GM23248 (cell line): ENCODE measurements around the gene CNGB1. TPM values are rescaled to one million over a fixed set of nuclear protein-coding genes. Genes with fewer than 3 reads are reported as not detected.

Experiments
- DNase-seq: peaks from one replicate; pipeline ENCODE4 v3.0.0-alpha.2; 2015
- H2AFZ ChIP-seq: fragments of 200-600 bp; sonication (generic); 2 replicates; pipeline ENCODE4 v1.6.1; 2016; ENCODE audit warnings: antibody characterized with exemption
- H3F3A ChIP-seq: fragments of 200-600 bp; sonication (generic); 2 replicates; pipeline ENCODE4 v1.6.1; 2016; ENCODE audit warnings: mild to moderate bottlenecking, antibody characterized with exemption, mixed run types; ENCODE audit not compliant: insufficient read depth
- H3K27ac ChIP-seq: fragments of 200-600 bp; sonication (generic); 2 replicates; pipeline ENCODE4 v1.5.1; 2016; ENCODE audit warnings: mild to moderate bottlenecking
- H3K27me3 ChIP-seq: fragments of 200-600 bp; sonication (generic); replicated peaks from 2 replicates; pipeline ENCODE4 v1.6.1; 2016; ENCODE audit warnings: mild to moderate bottlenecking; ENCODE audit not compliant: insufficient read depth
- H3K36me3 ChIP-seq: fragments of 200-600 bp; sonication (generic); 2 replicates; pipeline ENCODE4 v1.6.1; 2016; ENCODE audit warnings: low read depth, mild to moderate bottlenecking
- H3K4me1 ChIP-seq: fragments of 200-600 bp; sonication (generic); 2 replicates; pipeline ENCODE4 v1.6.1; 2016; ENCODE audit warnings: mild to moderate bottlenecking; ENCODE audit not compliant: insufficient read depth
- H3K4me2 ChIP-seq: fragments of 200-600 bp; sonication (generic); one replicate; pipeline ENCODE4 v1.6.1; 2016; ENCODE audit warnings: mild to moderate bottlenecking; ENCODE audit not compliant: unreplicated experiment
- H3K4me3 ChIP-seq: fragments of 200-600 bp; sonication (generic); 2 replicates; pipeline ENCODE4 v1.5.1; 2016; ENCODE audit warnings: mild to moderate bottlenecking
- H3K79me2 ChIP-seq: fragments of 200-600 bp; sonication (generic); 2 replicates; pipeline ENCODE4 v1.6.1; 2016; ENCODE audit warnings: mild to moderate bottlenecking; ENCODE audit not compliant: insufficient read depth
- H3K9ac ChIP-seq: fragments of 200-600 bp; sonication (generic); 2 replicates; pipeline ENCODE4 v1.6.1; 2016; ENCODE audit warnings: mild to moderate bottlenecking
- H3K9me2 ChIP-seq: fragments of 200-600 bp; sonication (generic); 2 replicates; pipeline ENCODE4 v1.6.1; 2016; ENCODE audit warnings: mixed run types, mild to moderate bottlenecking, moderate library complexity; ENCODE audit not compliant: insufficient read depth
- H3K9me3 ChIP-seq: fragments of 200-600 bp; sonication (generic); one replicate; pipeline ENCODE4 v1.6.1; 2017; ENCODE audit warnings: low read depth
- H4K20me1 ChIP-seq: fragments of 200-600 bp; sonication (generic); 2 replicates; pipeline ENCODE4 v1.6.0; 2016; ENCODE audit not compliant: insufficient read depth
- EZH2 ChIP-seq: fragments of 200-600 bp; sonication (generic); IDR thresholded peaks from 2 replicates; pipeline ENCODE4 v1.6.1; 2018; ENCODE audit warnings: antibody characterized with exemption, mild to moderate bottlenecking; ENCODE audit not compliant: insufficient read depth, poor library complexity, severe bottlenecking
- EZH2phosphoT487 ChIP-seq: fragments of 200-600 bp; sonication (generic); IDR thresholded peaks from 2 replicates; pipeline ENCODE4 v1.6.1; 2018; ENCODE audit warnings: antibody characterized with exemption, moderate library complexity, mild to moderate bottlenecking, low read depth; ENCODE audit not compliant: insufficient read depth
- WGBS, 2 experiments: methylation state at CpG; one replicate each; pipeline ENCODE4 v1.1.6; 2015 to 2017; ENCODE audit warnings: low lambda C conversion rate in 2 of 2, low coverage in 1 of 2; ENCODE audit errors: missing lambda C conversion rate in 2 of 2; 5-methylcytosine and 5-hydroxymethylcytosine counted together
- in situ Hi-C: fragments of 300-500 bp; cut with MboI; formaldehyde crosslinking; loops from 2 replicates; pipeline ENCODE4 v1.15.0; 2020
- polyA plus RNA-seq: library from polyadenylated mRNA; unstranded; fragments of >200 nt; fragmentation: Nextera tagmentation; extraction: Ambion mirVana; gene quantifications from 2 replicates; pipeline ENCODE4 v1.2.1, GENCODE V29; 2016
- total RNA-seq: library from RNA; depleted of rRNA; stranded (reverse); fragments of >200 nt; shearing (Covaris generic); gene quantifications from 2 replicates; pipeline ENCODE4 v1.2.3, GENCODE V29; 2014

The CNGB1 gene
- total and polyA plus RNA-seq, 2 experiments from 2014 or later: not detected

GRCh38 chr16:57868913-57869520 lies 101.9 kb downstream of the CNGB1 start:
- Histone ChIP-seq H3K4me1 (peaks cover 15% of the 10 kb centered on the region), H3K9me2 (no peaks in the 10 kb centered on the region), H3K9me3 (no peaks in the 10 kb centered on the region), H2AFZ (no peak overlapping the region), H4K20me1 (no peaks in the 10 kb centered on the region), H3K36me3 (no peaks in the 10 kb centered on the region), H3K4me2 (no peak overlapping the region), H3K27me3 (no peaks in the 10 kb centered on the region), H3K27ac (no peak overlapping the region), H3K79me2 (no peaks in the 10 kb centered on the region), H3K4me3 (no peak overlapping the region), H3K9ac (no peak overlapping the region), H3F3A (peaks cover 10% of the 10 kb centered on the region)
- in situ Hi-C loops: no loop called here
- no peak for DNase-seq
- TF ChIP-seq EZH2 (no peak), EZH2phosphoT487 (no peak)
- WGBS, 2 experiments: 86 to 89% methylated on average over 13 of the region's 13 CpGs

DNA sequence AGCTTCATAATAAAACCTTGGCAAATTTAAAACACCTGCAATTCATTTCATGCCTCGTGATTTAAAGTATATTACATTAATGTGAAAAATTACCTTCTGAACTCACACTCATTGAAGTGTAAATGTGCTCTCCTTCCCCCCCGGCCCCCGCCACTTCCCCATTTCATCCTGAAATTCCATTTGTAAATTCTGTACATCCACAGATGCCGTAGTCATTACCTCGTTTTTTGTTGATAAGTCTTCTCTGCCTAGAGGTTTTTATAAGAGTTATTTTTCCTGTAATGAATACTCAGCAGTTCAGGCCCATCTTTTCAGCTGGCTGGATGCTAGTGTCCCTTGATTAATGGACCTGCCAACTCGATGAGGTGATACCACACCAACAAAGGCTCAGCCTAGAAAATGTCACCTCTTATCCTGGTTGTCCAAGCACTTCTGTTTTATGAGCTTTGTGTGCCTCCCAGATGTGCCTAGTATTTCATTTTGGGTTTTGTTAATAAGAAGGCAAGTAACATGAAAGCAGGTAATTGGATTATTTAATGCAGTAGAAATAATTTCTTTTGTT lies 103.8 kb downstream of the CNGB1 start:
- WGBS, 2 experiments: 52 to 53% methylated on average over 6 of the region's 6 CpGs
- H3K4me1 ChIP-seq: peaks cover 23% of the 10 kb centered on the region

GRCh38 chr16:57866529-57866918 lies 104.4 kb downstream of the CNGB1 start:
- no peak overlapping the region for H3K27ac ChIP-seq
- H2AFZ ChIP-seq: no peak overlapping the region
- H3K4me2 ChIP-seq: no peak overlapping the region
- no peaks in the 10 kb centered on the region for H3K27me3 ChIP-seq
- H3F3A ChIP-seq: peaks cover 14% of the 10 kb centered on the region; the same call in 1 of the 2 replicates
- no peaks in the 10 kb centered on the region for H3K9me3 ChIP-seq
- no peaks in the 10 kb centered on the region for H3K9me2 ChIP-seq
- 87 to 88% methylated on average over 4 of the region's 4 CpGs for WGBS, 2 experiments
- in situ Hi-C loops: no loop called here
- H3K36me3 ChIP-seq: no peaks in the 10 kb centered on the region
- H3K4me1 ChIP-seq: peaks cover 18% of the 10 kb centered on the region
- H3K4me3 ChIP-seq: no peak overlapping the region
- H3K79me2 ChIP-seq: no peaks in the 10 kb centered on the region
- no peaks in the 10 kb centered on the region for H4K20me1 ChIP-seq
- no peak for DNase-seq
- no peak for TF ChIP-seq EZH2
- TF ChIP-seq EZH2phosphoT487: no peak
- no peak overlapping the region for H3K9ac ChIP-seq

More for the DNA sequence above, 103.8 kb downstream of the CNGB1 start:
- H2AFZ ChIP-seq: no peak overlapping the region
- DNase-seq: no peak
- in situ Hi-C loops: no loop called here
- H3F3A ChIP-seq: peaks cover 17% of the 10 kb centered on the region
- H3K27ac ChIP-seq: no peak overlapping the region
- H3K9ac ChIP-seq: no peak overlapping the region; the same call in 1 of the 2 replicates
- no peak overlapping the region for H3K4me3 ChIP-seq
- no peaks in the 10 kb centered on the region for H3K36me3 ChIP-seq
- no peaks in the 10 kb centered on the region for H3K9me2 ChIP-seq
- no peaks in the 10 kb centered on the region for H3K79me2 ChIP-seq
- no peaks in the 10 kb centered on the region for H4K20me1 ChIP-seq
- H3K27me3 ChIP-seq: no peaks in the 10 kb centered on the region
- no peak overlapping the region for H3K4me2 ChIP-seq
- TF ChIP-seq EZH2phosphoT487 (no peak), EZH2 (no peak)
- no peaks in the 10 kb centered on the region for H3K9me3 ChIP-seq

- no peaks in the 10 kb centered on the region for H3K79me2 ChIP-seq
- in situ Hi-C loops: no loop called here
- no peaks in the 10 kb centered on the region for H3K9me3 ChIP-seq
- no peaks in the 10 kb centered on the region for H3K36me3 ChIP-seq
- no peak overlapping the region for H3K9ac ChIP-seq
- no peaks in the 10 kb centered on the region for H3K9me2 ChIP-seq
- no peaks in the 10 kb centered on the region for H3K27me3 ChIP-seq
- TF ChIP-seq EZH2 (no peak), EZH2phosphoT487 (no peak)
- no peak for DNase-seq
- 77 to 79% methylated on average over 9 of the region's 9 CpGs for WGBS, 2 experiments
- H4K20me1 ChIP-seq: no peaks in the 10 kb centered on the region
- peaks cover 9% of the 10 kb centered on the region; the same call in 1 of the 2 replicates for H3F3A ChIP-seq
- H3K4me1 ChIP-seq: peaks cover 14% of the 10 kb centered on the region
- no peak overlapping the region for H2AFZ ChIP-seq
- H3K4me2 ChIP-seq: no peak overlapping the region
- no peak overlapping the region for H3K4me3 ChIP-seq
- no peak overlapping the region for H3K27ac ChIP-seq
Measured at GRCh38 chr16:57865746-57866528, 105.0 kb downstream of the CNGB1 start.
